GM12874 (cell line): Measurements from ENCODE around the gene UGT1A1.
A peak's percentile ranks its signal among the peaks of the same experiment; 100 is the strongest.

Source experiments
- CTCF ChIP-seq: IDR thresholded peaks from 2 replicates; pipeline ENCODE4 v1.5.1; 2011; ENCODE audit warnings: low read depth, mild to moderate bottlenecking, control low read depth, low read length, moderate library complexity; ENCODE audit not compliant: insufficient read depth

UGT1A1 gene

DNA sequence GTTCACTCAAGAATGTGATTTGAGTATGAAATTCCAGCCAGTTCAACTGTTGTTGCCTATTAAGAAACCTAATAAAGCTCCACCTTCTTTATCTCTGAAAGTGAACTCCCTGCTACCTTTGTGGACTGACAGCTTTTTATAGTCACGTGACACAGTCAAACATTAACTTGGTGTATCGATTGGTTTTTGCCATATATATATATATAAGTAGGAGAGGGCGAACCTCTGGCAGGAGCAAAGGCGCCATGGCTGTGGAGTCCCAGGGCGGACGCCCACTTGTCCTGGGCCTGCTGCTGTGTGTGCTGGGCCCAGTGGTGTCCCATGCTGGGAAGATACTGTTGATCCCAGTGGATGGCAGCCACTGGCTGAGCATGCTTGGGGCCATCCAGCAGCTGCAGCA is at the start of gene UGT1A1:
TSS of gene UGT1A1 (plus strand) at position 228 of the 400 bp plus-strand sequence. CDS start at position 246, 18 bp downstream.
- TF ChIP-seq CTCF, result no peak

DNA sequence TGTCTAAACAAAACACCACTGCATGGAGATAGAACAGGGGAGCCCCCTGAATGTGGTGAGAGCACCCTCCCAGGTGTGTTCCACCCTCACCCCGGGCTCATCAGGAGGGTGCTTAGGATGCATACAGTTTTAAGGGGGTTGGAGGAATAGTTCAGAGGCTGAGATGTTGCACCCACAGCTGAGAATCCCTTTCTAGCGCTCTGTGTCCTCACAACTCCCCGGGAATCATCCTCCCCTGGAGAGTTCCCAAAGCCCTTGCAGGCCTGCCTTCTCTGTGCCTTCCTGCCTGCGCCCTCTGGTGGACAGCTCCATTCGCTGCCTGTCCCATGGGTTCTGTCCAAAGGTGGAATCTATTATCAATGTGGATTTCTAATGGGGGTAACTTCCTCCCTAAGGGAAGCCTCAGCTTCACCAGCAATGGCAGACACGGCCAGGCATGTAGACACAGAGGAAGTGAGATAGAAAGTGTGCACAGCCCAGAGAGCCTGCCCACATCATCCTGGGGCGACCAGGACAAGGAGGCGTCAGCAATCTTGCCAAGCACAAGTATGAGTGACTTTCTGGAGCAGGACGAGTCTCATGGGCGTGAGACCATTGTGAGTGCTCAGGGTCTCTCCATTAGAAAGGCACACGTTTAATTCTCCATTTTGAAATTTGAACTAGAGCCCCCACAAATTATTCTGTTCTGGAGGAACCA is 48.6 kb upstream of the UGT1A1 start:
- peak; percentile 88 for TF ChIP-seq CTCF

DNA sequence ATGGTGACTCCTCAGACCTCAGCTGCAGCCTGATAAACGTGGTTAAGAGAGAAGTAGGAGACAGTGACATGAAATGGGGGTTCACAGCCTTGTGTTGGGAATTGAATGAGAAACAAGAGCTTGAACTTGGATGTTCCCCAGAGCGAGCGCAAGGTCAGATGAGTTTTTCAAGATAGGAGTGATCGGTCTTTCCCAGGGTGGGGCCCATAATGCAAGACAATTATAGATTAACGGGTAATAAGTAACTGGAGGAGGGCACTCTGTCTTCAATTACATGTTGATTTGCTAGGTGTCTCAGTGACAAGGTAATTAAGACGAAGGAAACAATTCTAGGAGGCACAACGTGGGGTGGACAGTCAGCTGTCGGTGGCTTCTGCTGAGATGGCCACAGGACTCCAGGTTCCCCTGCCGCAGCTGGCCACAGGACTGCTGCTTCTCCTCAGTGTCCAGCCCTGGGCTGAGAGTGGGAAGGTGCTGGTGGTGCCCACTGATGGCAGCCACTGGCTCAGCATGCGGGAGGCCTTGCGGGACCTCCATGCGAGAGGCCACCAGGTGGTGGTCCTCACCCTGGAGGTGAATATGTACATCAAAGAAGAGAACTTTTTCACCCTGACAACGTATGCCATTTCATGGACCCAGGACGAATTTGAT is 47.3 kb upstream of the UGT1A1 start, which contains the start of gene UGT1A5:
TSS of gene UGT1A5 (plus strand) at position 297 of the 651 bp plus-strand sequence. CDS start at position 382, 85 bp downstream.
- no peak for TF ChIP-seq CTCF

DNA sequence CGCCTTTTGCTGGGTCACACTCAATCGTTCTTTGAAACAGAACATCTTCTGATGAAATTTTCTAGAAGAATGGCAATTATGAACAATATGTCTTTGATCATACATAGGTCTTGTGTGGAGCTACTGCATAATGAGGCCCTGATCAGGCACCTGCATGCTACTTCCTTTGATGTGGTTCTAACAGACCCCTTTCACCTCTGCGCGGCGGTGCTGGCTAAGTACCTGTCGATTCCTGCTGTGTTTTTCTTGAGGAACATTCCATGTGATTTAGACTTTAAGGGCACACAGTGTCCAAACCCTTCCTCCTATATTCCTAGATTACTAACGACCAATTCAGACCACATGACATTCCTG is 46.8 kb upstream of the UGT1A1 start:
- TF ChIP-seq CTCF, result no peak

DNA sequence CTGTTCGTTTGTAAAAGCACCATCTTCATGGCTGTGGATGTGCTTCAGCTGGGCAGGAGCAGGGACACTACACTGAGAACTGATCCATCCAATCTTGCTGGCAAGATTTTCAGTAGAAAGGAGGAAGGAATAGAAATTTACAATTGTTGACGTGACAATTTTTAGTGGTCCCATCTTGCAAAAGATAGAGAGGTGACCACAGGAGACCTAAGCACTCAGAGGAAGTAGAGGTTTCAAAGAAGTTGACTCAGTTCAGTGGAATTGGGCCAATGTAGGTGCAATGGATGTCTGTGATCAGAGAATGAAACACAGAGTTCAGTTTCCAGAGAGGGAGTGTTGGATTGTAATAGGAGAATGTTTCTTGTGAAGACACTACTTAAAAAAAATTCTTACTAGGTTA is 45.9 kb upstream of the UGT1A1 start:
- no peak for TF ChIP-seq CTCF

DNA sequence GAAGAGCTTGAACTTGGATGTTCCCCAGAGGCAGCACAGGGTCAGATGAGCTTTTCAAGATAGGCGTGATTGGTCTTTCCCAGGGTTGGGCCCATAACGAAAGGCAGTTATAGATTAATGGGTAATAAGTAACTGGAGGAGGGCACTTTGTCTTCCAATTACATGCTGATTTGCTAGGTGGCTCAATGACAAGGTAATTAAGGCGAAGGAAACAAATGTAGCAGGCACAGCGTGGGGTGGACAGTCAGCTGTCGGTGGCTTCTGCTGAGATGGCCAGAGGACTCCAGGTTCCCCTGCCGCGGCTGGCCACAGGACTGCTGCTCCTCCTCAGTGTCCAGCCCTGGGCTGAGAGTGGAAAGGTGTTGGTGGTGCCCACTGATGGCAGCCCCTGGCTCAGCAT is 41.5 kb upstream of the UGT1A1 start, which contains the start of gene UGT1A4:
TSS of gene UGT1A4 (plus strand) at position 185 of the 400 bp plus-strand sequence. CDS start at position 270, 85 bp downstream.
- TF ChIP-seq CTCF, result no peak

DNA sequence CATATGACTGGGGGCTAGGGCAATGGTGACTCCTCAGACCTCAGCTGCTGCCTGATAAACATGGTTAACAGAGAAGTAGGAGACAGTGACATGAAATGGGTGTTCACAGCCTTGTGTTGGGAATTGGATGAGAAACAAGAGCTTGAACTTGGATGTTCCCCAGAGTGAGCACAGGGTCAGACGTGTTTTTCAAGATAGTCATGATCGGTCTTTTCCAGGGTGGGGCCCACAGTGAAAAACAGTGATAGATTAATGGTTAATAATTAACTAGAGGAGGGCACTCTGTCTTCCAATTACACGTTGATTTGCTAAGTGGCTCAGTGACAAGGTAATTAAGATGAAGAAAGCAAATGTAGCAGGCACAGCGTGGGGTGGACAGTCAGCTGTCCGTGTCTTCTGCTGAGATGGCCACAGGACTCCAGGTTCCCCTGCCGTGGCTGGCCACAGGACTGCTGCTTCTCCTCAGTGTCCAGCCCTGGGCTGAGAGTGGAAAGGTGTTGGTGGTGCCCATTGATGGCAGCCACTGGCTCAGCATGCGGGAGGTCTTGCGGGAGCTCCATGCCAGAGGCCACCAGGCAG is 31.3 kb upstream of the UGT1A1 start, which contains the start of gene UGT1A3:
TSS of gene UGT1A3 (plus strand) at position 320 of the 579 bp plus-strand sequence. CDS start at position 405, 85 bp downstream.
- no peak for TF ChIP-seq CTCF
